GM20000 (cell line): ENCODE results near the gene MRPS34.

ENCODE experiments used
- DNase-seq: peaks from one replicate; pipeline ENCODE4 v3.0.0; 2012; ENCODE audit warnings: low spot score
- CTCF ChIP-seq: IDR thresholded peaks from 2 replicates; pipeline ENCODE4 v1.5.1; 2012; ENCODE audit warnings: mild to moderate bottlenecking, control low read depth; ENCODE audit errors: extremely low read depth, missing control alignments

The MRPS34 gene

GRCh38 chr16:1818204-1818872 lies 45.4 kb upstream of the MRPS34 start:
- no peak for DNase-seq
- no peak for TF ChIP-seq CTCF

- no peak for DNase-seq
Measured at GRCh38 chr16:1817716-1818115, 44.8 kb upstream of the MRPS34 start.

GRCh38 chr16:1817276-1817589 lies 44.3 kb upstream of the MRPS34 start:
- DNase-seq: no peak
- no peak for TF ChIP-seq CTCF

More at GRCh38 chr16:1817716-1818115, 44.8 kb upstream of the MRPS34 start:
- no peak for TF ChIP-seq CTCF

GRCh38 chr16:1816396-1817275 lies 43.7 kb upstream of the MRPS34 start:
- TF ChIP-seq CTCF: no peak
- DNase-seq: no peak

GRCh38 chr16:1815461-1815860 lies 42.5 kb upstream of the MRPS34 start:
- no peak for TF ChIP-seq CTCF
- DNase-seq: no peak

- DNase-seq: no peak
- TF ChIP-seq CTCF: peak; percentile 8
Measured at GRCh38 chr16:1812732-1813163, 39.8 kb upstream of the MRPS34 start.

GRCh38 chr16:1810536-1810935 lies 37.6 kb upstream of the MRPS34 start:
- no peak for DNase-seq
- no peak for TF ChIP-seq CTCF
